Progenitor cell of endocrine pancreas (in vitro differentiated cells): Measurements from ENCODE around the gene EPGN. TPM values are rescaled to one million over a fixed set of nuclear protein-coding genes. Genes with fewer than 3 reads are reported as not detected.

ENCODE experiments used
- DNase-seq: peaks from one replicate; pipeline ENCODE4 v3.0.0; 2021; ENCODE audit warnings: low spot score; ENCODE audit not compliant: unreplicated experiment
- H3K27ac Mint-ChIP-seq: 2 replicates; pipeline ENCODE4 v1.8.0; 2021; ENCODE audit warnings: mild to moderate bottlenecking, moderate library complexity, mixed read lengths
- H3K27me3 Mint-ChIP-seq: 2 replicates; pipeline ENCODE4 v1.8.0; 2021; ENCODE audit warnings: mixed read lengths
- H3K36me3 Mint-ChIP-seq: 2 replicates; pipeline ENCODE4 v1.8.0; 2022; ENCODE audit warnings: mixed read lengths; ENCODE audit not compliant: insufficient read depth
- H3K4me1 Mint-ChIP-seq: 2 replicates; pipeline ENCODE4 v1.8.0; 2021; ENCODE audit warnings: low read depth, mixed read lengths
- H3K4me3 Mint-ChIP-seq: 2 replicates; pipeline ENCODE4 v1.8.0; 2021; ENCODE audit warnings: low read depth, mild to moderate bottlenecking, moderate library complexity, mixed read lengths
- H3K9me3 Mint-ChIP-seq: 2 replicates; pipeline ENCODE4 v1.8.0; 2021; ENCODE audit warnings: low read depth, mixed read lengths
- total RNA-seq: library from RNA; stranded (reverse); gene quantifications from 2 replicates; pipeline ENCODE4 v1.2.1, GENCODE V29; 2021
- TF ChIP-seq, protein P1 (sequence below): fragments of 200-600 bp; sonication (generic); IDR thresholded peaks from one replicate; pipeline ENCODE4 v1.5.0; 2021; ENCODE audit warnings: antibody characterized with exemption, mild to moderate bottlenecking; ENCODE audit not compliant: unreplicated experiment

EPGN gene
- total RNA-seq, 1 donor from 2014 or later: not detected

DNA sequence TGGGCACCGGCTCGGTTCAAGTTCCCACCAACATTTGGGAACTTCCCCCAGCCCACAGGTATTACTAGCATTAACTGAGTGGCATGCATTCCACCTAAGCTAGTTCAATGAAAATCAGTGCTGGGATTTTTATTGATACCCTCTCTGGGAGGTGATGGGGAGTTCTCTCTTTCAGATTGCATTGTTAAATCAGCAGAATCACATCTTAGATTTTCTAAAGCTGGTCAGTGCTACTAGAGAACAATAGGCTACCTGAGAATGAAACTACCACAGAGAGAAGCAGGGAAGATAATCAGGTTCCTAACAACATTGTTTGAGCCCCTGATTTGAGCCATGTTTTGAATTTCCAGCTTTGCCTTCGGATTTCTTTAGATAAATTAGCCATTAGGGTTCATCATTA lies 16.0 kb downstream of the EPGN start:
- H3K27ac Mint-ChIP-seq: no peak overlapping the region
- peaks cover 2% of the 10 kb centered on the region for H3K4me1 Mint-ChIP-seq
- H3K36me3 Mint-ChIP-seq: no peaks in the 10 kb centered on the region
- peaks cover 3% of the 10 kb centered on the region for H3K9me3 Mint-ChIP-seq
- no peaks in the 10 kb centered on the region for H3K27me3 Mint-ChIP-seq
- TF ChIP-seq, protein P1, sequence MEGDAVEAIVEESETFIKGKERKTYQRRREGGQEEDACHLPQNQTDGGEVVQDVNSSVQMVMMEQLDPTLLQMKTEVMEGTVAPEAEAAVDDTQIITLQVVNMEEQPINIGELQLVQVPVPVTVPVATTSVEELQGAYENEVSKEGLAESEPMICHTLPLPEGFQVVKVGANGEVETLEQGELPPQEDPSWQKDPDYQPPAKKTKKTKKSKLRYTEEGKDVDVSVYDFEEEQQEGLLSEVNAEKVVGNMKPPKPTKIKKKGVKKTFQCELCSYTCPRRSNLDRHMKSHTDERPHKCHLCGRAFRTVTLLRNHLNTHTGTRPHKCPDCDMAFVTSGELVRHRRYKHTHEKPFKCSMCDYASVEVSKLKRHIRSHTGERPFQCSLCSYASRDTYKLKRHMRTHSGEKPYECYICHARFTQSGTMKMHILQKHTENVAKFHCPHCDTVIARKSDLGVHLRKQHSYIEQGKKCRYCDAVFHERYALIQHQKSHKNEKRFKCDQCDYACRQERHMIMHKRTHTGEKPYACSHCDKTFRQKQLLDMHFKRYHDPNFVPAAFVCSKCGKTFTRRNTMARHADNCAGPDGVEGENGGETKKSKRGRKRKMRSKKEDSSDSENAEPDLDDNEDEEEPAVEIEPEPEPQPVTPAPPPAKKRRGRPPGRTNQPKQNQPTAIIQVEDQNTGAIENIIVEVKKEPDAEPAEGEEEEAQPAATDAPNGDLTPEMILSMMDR: no peak
- DNase-seq: no peak
- no peak overlapping the region for H3K4me3 Mint-ChIP-seq

GRCh38 chr4:74325886-74326285 lies 17.6 kb downstream of the EPGN start:
- Mint-ChIP-seq H3K9me3 (peaks cover 4% of the 10 kb centered on the region), H3K27me3 (no peaks in the 10 kb centered on the region), H3K4me1 (peaks cover 5% of the 10 kb centered on the region), H3K36me3 (no peaks in the 10 kb centered on the region), H3K4me3 (no peak overlapping the region), H3K27ac (no peak overlapping the region)
- no peak for DNase-seq
- TF ChIP-seq, protein P1: no peak

DNA sequence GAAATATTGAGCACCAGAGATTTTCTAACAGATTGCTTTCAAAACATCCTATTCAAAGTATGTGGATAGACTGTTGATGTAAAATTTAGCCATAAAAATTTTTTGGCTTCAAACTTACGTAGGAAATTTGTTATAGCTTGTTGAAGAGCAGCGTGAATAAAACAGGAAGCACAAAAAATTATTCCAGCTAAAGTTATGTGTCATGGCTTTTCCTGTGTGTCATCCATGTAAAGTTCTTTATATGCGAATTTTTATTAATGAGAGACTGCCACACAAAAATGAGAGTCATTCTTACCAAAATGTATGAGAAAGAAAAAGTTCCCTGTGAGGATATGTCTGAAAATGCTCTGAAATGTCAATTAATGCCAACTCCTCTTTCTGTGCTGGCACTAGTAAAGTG lies 19.5 kb downstream of the EPGN start:
- Mint-ChIP-seq H3K27me3 (no peaks in the 10 kb centered on the region), H3K36me3 (no peaks in the 10 kb centered on the region), H3K9me3 (peaks cover 4% of the 10 kb centered on the region), H3K27ac (no peak overlapping the region), H3K4me3 (no peak overlapping the region), H3K4me1 (peaks cover 5% of the 10 kb centered on the region)
- TF ChIP-seq, protein P1: no peak
- DNase-seq: no peak

DNA sequence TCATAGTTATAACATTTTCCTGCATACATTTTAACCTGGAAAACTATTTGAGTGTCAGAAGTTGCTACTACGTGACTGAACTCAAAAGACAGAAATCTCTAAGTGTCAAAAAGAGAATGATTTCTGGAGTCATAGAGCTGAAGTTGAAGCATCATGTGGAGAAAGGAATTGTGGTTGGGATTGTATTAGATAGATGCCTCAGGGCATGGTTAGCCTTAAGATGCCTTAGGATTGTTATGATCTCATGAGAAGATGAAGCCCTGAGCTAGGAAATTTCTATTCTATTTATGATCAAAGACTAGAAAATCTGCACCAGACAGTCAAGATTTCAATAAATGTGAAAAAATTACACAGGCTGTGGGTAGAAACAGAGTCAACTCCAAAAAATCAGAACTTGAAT lies 20.2 kb downstream of the EPGN start:
- no peaks in the 10 kb centered on the region for H3K27me3 Mint-ChIP-seq
- H3K4me1 Mint-ChIP-seq: peaks cover 4% of the 10 kb centered on the region
- no peak overlapping the region for H3K27ac Mint-ChIP-seq
- TF ChIP-seq, protein P1: no peak
- peaks cover 4% of the 10 kb centered on the region for H3K9me3 Mint-ChIP-seq
- H3K4me3 Mint-ChIP-seq: no peak overlapping the region
- DNase-seq: no peak
- no peaks in the 10 kb centered on the region for H3K36me3 Mint-ChIP-seq

- Mint-ChIP-seq H3K27me3 (no peaks in the 10 kb centered on the region), H3K4me3 (no peak overlapping the region)
These were observed 21.0 kb downstream of the EPGN start for GRCh38 chr4:74329307-74329706.

More at GRCh38 chr4:74329307-74329706, 21.0 kb downstream of the EPGN start:
- TF ChIP-seq, protein P1: no peak
- no peak overlapping the region for H3K27ac Mint-ChIP-seq
- no peaks in the 10 kb centered on the region for H3K36me3 Mint-ChIP-seq
- no peak for DNase-seq
- peaks cover 4% of the 10 kb centered on the region for H3K9me3 Mint-ChIP-seq
- H3K4me1 Mint-ChIP-seq: peaks cover 2% of the 10 kb centered on the region
